Urinary bladder (tissue), 4 donors: ENCODE measurements around the gene COX5B. TPM values are rescaled to one million over a fixed set of nuclear protein-coding genes. Genes with fewer than 3 reads are reported as not detected.
A peak's percentile ranks its signal among the peaks of the same experiment; 100 is the strongest.
"Not testable (repeated sequence)": the region's sequence is repeated elsewhere in the genome, so short reads cannot be mapped to it uniquely, and the experiment has no call there.

Experiments used
- DNase-seq: peaks from one replicate; pipeline ENCODE4 v3.0.0-alpha.2; 2015; ENCODE audit errors: extremely low spot score
- H3K27ac ChIP-seq: one replicate; pipeline ENCODE4 v1.5.1; 2013; ENCODE audit warnings: low read depth, mild to moderate bottlenecking, moderate library complexity
- H3K36me3 ChIP-seq: one replicate; pipeline ENCODE4 v1.6.1; 2013; ENCODE audit warnings: mild to moderate bottlenecking, moderate library complexity; ENCODE audit not compliant: insufficient read depth
- H3K4me1 ChIP-seq: one replicate; pipeline ENCODE4 v1.6.1; 2013; ENCODE audit warnings: mild to moderate bottlenecking, moderate library complexity; ENCODE audit not compliant: insufficient read depth
- H3K4me3 ChIP-seq: one replicate; pipeline ENCODE4 v1.5.1; 2013; ENCODE audit warnings: low read depth, low read length
- WGBS: extraction: QIAGEN DNeasy Blood & Tissue Kit; methylation state at CpG from one replicate; pipeline ENCODE4 v1.1.7; 2013; 5-methylcytosine and 5-hydroxymethylcytosine counted together
- polyA plus RNA-seq: library from polyadenylated mRNA; stranded (reverse); fragments of 200-250 nt; gene quantifications from one replicate; pipeline ENCODE4 v1.2.3, GENCODE V29; 2013
- total RNA-seq: library from RNA; depleted of rRNA; stranded (reverse); fragments of >200 nt; gene quantifications from one replicate; pipeline ENCODE4 v1.2.3, GENCODE V29; 2014
- donor health status: healthy with polysubstance abuse.
- donor health status: healthy.

COX5B gene, protein sequence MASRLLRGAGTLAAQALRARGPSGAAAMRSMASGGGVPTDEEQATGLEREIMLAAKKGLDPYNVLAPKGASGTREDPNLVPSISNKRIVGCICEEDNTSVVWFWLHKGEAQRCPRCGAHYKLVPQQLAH
- total RNA-seq (161 TPM), polyA plus RNA-seq (410 TPM)

DNA sequence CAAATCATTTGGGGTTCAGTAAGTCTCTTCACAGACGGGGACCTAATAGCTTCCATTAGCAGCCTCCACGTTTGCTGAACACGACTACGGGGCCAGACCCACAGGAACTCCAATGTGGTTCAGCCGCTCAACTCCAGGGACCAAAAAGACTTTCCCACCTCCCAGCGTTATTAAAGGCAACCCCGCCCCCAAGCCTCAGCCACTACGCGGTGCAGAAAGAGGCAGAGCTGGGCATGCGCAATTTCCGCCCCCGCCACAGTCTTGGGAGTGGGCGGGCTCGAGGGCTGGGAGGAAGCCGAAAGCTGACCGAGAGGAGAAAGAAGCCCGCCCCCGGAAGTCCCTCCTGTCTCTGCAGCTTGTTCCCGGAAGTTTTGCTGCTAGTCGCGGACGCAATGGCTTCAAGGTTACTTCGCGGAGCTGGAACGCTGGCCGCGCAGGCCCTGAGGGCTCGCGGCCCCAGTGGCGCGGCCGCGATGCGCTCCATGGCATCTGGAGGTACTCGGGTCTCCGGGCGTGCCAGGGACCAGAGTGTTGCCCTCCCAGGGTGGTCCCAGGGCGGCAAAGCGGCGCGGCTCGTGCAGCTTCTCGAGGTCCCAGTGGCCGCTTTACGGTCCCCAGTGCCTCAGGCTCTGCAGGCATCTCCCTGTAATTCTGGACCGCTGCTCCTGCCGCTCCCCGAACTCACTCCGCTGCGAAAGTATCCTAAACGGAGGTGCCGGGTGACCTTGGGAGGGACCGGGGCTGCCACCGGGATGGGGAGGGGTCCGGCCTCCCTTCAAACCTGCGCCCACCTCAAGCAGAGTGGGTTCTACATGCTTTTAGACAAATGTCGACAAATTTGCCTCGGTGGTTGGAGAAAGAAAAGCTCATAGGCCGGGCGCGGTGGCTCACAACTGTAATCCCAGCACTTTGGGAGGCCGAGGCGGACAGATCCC is at the start of gene COX5B:
Gene COX5B, plus strand, starts transcription at position 368 of the 935 bp plus-strand sequence. Its CDS starts 25 bp downstream, at position 393.
- Histone ChIP-seq H3K36me3 (no peaks in the 10 kb centered on the region), H3K27ac (peak within 1 kb of the TSS; percentile 92), H3K4me1 (no peaks in the 10 kb centered on the region), H3K4me3 (peak within 1 kb of the TSS; percentile 92)
- DNase-seq: peak; percentile 95
- under 1% methylated on average over 63 of the region's 63 CpGs for WGBS

- not testable (repeated sequence) for H3K4me1 ChIP-seq, H3K27ac ChIP-seq, H3K4me3 ChIP-seq, DNase-seq, H3K36me3 ChIP-seq
- WGBS: 98% methylated on average over 4 of the region's 4 CpGs
Measured at GRCh38 chr2:97596180-97596579, 49.7 kb upstream of the COX5B start.

GRCh38 chr2:97601537-97601936 is 44.3 kb upstream of the COX5B start:
- WGBS: 67% methylated on average over 9 of the region's 10 CpGs
- DNase-seq, H3K27ac ChIP-seq, H3K4me3 ChIP-seq, H3K4me1 ChIP-seq, H3K36me3 ChIP-seq: not testable (repeated sequence)

- H3K27ac ChIP-seq, H3K4me3 ChIP-seq, H3K36me3 ChIP-seq, DNase-seq, H3K4me1 ChIP-seq: not testable (repeated sequence)
- 64% methylated on average over 5 of the region's 8 CpGs for WGBS
Measured at GRCh38 chr2:97605109-97605508, 40.8 kb upstream of the COX5B start.

DNA sequence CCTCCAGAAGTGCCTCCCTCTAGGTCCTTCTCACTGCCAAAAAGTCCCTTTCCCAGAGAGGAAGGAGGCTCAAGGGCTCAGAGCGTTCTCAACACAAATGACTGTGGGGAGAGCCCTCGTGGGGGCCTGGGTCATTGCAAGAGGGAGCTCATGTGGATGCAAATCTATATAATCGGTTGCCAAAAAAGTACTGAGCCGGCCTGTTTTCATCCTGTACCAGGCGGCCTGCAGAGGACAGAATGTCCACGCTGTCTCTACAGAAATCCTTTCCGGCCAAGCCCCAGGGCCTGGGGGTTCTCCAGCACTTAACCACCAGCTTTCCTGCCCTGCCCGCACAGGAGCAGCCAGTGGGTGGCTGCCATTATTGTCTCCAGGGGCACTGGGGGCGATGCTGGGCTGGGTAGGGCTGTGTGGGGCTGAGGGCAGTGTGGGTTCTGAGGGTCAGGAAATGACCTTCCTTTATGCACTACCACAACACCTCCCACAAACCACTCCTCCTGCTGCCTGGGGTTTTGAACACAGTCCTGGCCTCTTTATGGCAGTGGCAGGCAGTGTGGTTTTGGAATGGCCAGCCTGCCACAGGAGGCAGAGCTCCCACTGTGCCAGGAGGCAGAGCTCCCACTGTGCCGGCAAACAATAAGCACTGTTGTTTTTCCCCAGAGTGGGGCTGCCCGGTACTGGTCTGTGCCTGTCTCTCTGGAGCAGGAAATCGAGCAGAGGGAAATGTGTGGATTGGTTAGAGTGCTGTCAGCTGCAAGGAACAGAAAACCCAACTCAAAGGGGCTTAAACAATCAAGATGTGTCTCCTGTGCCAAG is 40.1 kb upstream of the COX5B start:
- not testable (repeated sequence) for DNase-seq, H3K27ac ChIP-seq, H3K4me1 ChIP-seq, H3K36me3 ChIP-seq, H3K4me3 ChIP-seq
- whole genome bisulfite sequencing: 60% methylated on average over 4 of the region's 12 CpGs

GRCh38 chr2:97608745-97609144 is 37.1 kb upstream of the COX5B start:
- H3K4me1 ChIP-seq, DNase-seq, H3K4me3 ChIP-seq, H3K36me3 ChIP-seq, H3K27ac ChIP-seq: not testable (repeated sequence)
- 71% methylated on average over 4 of the region's 4 CpGs for WGBS

GRCh38 chr2:97611895-97612294 is 34.0 kb upstream of the COX5B start:
- not testable (repeated sequence) for H3K27ac ChIP-seq, H3K4me1 ChIP-seq, H3K36me3 ChIP-seq, H3K4me3 ChIP-seq, DNase-seq
- 55% methylated on average over 2 of the region's 7 CpGs for WGBS

GRCh38 chr2:97615746-97616145 is 30.1 kb upstream of the COX5B start:
- WGBS: 48% methylated on average over 4 of the region's 8 CpGs
- H3K36me3 ChIP-seq, H3K4me1 ChIP-seq, DNase-seq, H3K4me3 ChIP-seq, H3K27ac ChIP-seq: not testable (repeated sequence)

GRCh38 chr2:97617911-97618310 is 28.0 kb upstream of the COX5B start:
- Histone ChIP-seq H3K4me3 (no peak overlapping the region), H3K4me1 (no peaks in the 10 kb centered on the region), H3K36me3 (no peaks in the 10 kb centered on the region), H3K27ac (no peak overlapping the region)
- 91% methylated on average over 6 of the region's 6 CpGs for WGBS
- no peak for DNase-seq

DNA sequence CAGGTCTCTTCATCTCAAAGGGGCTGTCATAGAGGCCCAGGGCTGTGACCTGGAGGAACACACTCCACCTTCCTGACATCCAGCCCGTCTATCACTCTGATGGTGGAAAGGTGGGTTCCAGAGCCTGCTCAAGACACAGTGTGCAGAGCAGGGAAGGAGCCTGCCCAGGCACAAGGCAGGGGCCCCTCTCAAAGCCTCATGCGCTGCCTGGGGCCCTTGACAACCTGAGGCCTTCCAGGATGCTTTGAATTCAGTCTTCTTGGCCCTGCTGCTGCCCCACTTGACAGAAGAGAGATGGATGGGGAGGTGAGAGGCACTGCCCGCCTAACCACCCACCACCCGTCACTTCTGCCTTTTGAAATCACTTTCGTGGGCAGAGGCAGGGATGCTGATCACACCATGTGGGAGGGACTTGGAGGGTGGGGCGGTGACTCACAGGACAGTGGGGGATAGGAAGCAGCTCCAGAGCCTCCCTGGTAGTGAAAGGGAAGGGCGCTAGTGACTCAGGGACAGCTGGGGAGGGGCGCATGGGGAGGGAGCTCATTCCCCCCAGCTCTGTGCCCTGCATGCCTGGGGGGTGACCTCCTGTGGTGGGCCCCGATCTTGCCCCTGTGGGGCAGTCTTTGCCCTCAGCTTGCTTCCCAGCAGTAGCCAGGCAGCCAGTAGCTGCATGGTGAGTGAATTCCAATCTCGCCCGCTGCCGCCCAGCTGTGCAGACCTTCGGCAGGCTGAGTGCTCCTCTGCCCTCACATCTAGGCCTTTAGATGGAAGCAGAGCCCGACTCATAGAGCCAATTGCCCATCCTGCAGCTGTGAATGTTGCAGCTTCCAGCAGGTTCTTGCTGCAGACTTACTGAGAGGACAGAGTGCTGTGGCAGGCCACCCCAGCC is 26.7 kb upstream of the COX5B start:
- not testable (repeated sequence) for H3K27ac ChIP-seq, DNase-seq, H3K36me3 ChIP-seq, H3K4me1 ChIP-seq, H3K4me3 ChIP-seq
- 62% methylated on average over 6 of the region's 14 CpGs for WGBS

- not testable (repeated sequence) for H3K27ac ChIP-seq, DNase-seq, H3K4me1 ChIP-seq, H3K36me3 ChIP-seq, H3K4me3 ChIP-seq
- 81% methylated on average over 1 of the region's 1 CpG for WGBS
Measured at GRCh38 chr2:97620492-97620891, 25.4 kb upstream of the COX5B start.

- not testable (repeated sequence) for H3K36me3 ChIP-seq, DNase-seq, H3K27ac ChIP-seq, H3K4me3 ChIP-seq, H3K4me1 ChIP-seq
Measured at GRCh38 chr2:97622976-97623375, 22.9 kb upstream of the COX5B start.
